ENCODE data around the gene RANBP9. TPM values are rescaled to one million over a fixed set of nuclear protein-coding genes. Genes with fewer than 3 reads are reported as not detected.

The RANBP9 gene
- total and polyA plus RNA-seq, 2 donors (not counting 3 experiments of a cell fraction or from before 2014, with no cell fraction given): 15.1 to 40.2 TPM

DNA sequence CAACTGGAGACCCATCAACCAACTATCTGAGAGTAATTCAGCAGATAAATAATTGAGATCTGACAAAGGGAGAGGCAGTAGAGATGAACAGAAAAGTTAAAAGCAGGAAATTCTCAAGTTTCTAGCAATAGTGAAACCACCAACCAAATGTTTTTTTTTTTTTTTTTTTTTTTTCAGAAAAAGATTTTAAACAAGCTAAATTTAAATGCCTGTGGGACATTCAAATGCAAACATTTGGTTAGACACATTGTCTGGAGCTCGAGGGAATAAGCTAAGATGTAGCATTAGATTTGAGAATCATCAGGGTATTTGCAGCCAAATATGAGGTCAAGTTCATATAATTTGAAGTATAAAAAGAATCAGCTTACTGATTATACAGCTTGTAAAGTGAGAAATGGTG is 16.4 kb downstream of the RANBP9 start:
- Histone ChIP-seq H3K9me3 (replicated peaks; ENCODE audit: control insufficient read depth, insufficient read depth, low read length) (no peaks in the 10 kb centered on the region), H3K36me3 (ENCODE audit: control insufficient read depth in 2 of 2, extremely low read depth in 1 of 2, insufficient read depth in 2 of 2, low read length in 2 of 2) (no peaks in the 10 kb centered on the region), H3K4me3 (replicated peaks in 1 of 3; ENCODE audit: insufficient read depth in 1 of 3, low read depth in 1 of 3, low read length in 3 of 3) (no peak overlapping the region), H2AFZ (ENCODE audit: low read depth, low read length) (no peak overlapping the region), H3K79me2 (ENCODE audit: control insufficient read depth, insufficient read depth, low read length) (peaks cover 60% of the 10 kb centered on the region), H3K27me3 (ENCODE audit: control insufficient read depth in 2 of 2, insufficient read depth in 2 of 2, low read length in 2 of 2) (no peaks in the 10 kb centered on the region), H3K4me2 (ENCODE audit: insufficient read depth, low read length) (no peak overlapping the region), H3K9me1 (replicated peaks; ENCODE audit: control insufficient read depth, extremely low read depth, insufficient read depth, low read length) (no peaks in the 10 kb centered on the region), H3K9ac (replicated peaks; ENCODE audit: extremely low read depth, insufficient read depth, low read length) (no peak overlapping the region), H3K27ac (ENCODE audit: insufficient read depth, low read depth, low read length) (no peak overlapping the region), H4K20me1 (replicated peaks; ENCODE audit: control insufficient read depth, extremely low read depth, insufficient read depth, low read length) (peaks cover 5% of the 10 kb centered on the region), H3K4me1 (ENCODE audit: control insufficient read depth, extremely low read depth, insufficient read depth, low read length) (no peaks in the 10 kb centered on the region)
- no TSS peak for BruUV-seq (replicated peaks)
- ChIA-PET POLR2A (no interaction called here), CTCF (interaction anchor here (0.6 to 1.4 kb wide), 7 partner anchors 9 to 372 kb away, joined by 3 to 4 read pairs (median 3); no protein-coding TSS in a partner anchor)
- dilution Hi-C loops (cut with MboI; ENCODE audit: extremely low pct_ligation_motif_present, low sequenced_read_pairs) (no loop called here), intact Hi-C loops (cut with micrococcal nuclease) (no loop called here)
- no peak for DNase-seq (ENCODE audit: low read depth, low spot score)
- no peak for TF ChIP-seq GATA2 (IDR thresholded peaks at IDR 0.05; ENCODE audit: insufficient read depth, insufficient read length, low read depth, low read length)
- no peak for TF ChIP-seq JUN (IDR thresholded peaks at IDR 0.05; ENCODE audit: borderline replicate concordance, insufficient read depth, insufficient read length, low read depth)
- TF ChIP-seq MYC (IDR thresholded peaks at IDR 0.05; ENCODE audit: low read depth, low read length): no peak
- TF ChIP-seq, protein P1, sequence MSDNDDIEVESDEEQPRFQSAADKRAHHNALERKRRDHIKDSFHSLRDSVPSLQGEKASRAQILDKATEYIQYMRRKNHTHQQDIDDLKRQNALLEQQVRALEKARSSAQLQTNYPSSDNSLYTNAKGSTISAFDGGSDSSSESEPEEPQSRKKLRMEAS (IDR thresholded peaks at IDR 0.05; ENCODE audit: insufficient read depth, insufficient read length): no peak
- no peak for TF ChIP-seq POLR2AphosphoS5 (IDR thresholded peaks at IDR 0.05; ENCODE audit: insufficient read depth, low read depth, low read length)
- TF ChIP-seq FOS (IDR thresholded peaks at IDR 0.05; ENCODE audit: borderline replicate concordance, insufficient read depth, low read length): no peak
- no peak for TF ChIP-seq EZH2 (IDR thresholded peaks at IDR 0.05; ENCODE audit: borderline replicate concordance, low read depth, low read length, severe bottlenecking)
- no peak for TF ChIP-seq POLR2A (IDR thresholded peaks at IDR 0.05; ENCODE audit: low read depth, low read length)
- TF ChIP-seq, protein P2, sequence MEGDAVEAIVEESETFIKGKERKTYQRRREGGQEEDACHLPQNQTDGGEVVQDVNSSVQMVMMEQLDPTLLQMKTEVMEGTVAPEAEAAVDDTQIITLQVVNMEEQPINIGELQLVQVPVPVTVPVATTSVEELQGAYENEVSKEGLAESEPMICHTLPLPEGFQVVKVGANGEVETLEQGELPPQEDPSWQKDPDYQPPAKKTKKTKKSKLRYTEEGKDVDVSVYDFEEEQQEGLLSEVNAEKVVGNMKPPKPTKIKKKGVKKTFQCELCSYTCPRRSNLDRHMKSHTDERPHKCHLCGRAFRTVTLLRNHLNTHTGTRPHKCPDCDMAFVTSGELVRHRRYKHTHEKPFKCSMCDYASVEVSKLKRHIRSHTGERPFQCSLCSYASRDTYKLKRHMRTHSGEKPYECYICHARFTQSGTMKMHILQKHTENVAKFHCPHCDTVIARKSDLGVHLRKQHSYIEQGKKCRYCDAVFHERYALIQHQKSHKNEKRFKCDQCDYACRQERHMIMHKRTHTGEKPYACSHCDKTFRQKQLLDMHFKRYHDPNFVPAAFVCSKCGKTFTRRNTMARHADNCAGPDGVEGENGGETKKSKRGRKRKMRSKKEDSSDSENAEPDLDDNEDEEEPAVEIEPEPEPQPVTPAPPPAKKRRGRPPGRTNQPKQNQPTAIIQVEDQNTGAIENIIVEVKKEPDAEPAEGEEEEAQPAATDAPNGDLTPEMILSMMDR (IDR thresholded peaks at IDR 0.05; ENCODE audit: extremely low read depth in 1 of 2, insufficient read depth in 1 of 2, low read depth in 1 of 2, low read length in 2 of 2): no peak
- FAIRE-seq: no peak

All from endothelial cell of umbilical vein (primary cell).